ENCODE results near the gene LCOR. TPM values are rescaled to one million over a fixed set of nuclear protein-coding genes. Genes with fewer than 3 reads are reported as not detected.

Gene LCOR
- total RNA-seq, 1 experiment from 2014 or later = 42.1 TPM

- no peak overlapping the region for H4K8ac ChIP-seq (replicated peaks; ENCODE audit: insufficient read length, low read depth, low read length)
- H3K9me3 ChIP-seq (ENCODE audit: control insufficient read depth, low read depth, low read length) = no peaks in the 10 kb centered on the region
- no peak overlapping the region for H2BK15ac ChIP-seq (ENCODE audit: low read depth, low read length)
- Mint-ChIP-seq H3K36me3 (ENCODE audit: insufficient read depth in 1 of 3, low read depth in 3 of 3) (no peaks in the 10 kb centered on the region), H3K27me3 (ENCODE audit: low read depth) (peaks cover 19% of the 10 kb centered on the region), H3K27ac (no peak overlapping the region), H3K9me3 (no peaks in the 10 kb centered on the region), H3K4me1 (peaks cover 12 to 16% of the 10 kb centered on the region in 2 experiments), H3K4me3 (no peak overlapping the region)
- no peak overlapping the region for H3K4me2 ChIP-seq (ENCODE audit: insufficient read depth, insufficient read length, low read length)
- no peak overlapping the region for H3K18ac ChIP-seq (ENCODE audit: insufficient read length, low read depth, low read length)
- no peaks in the 10 kb centered on the region for H3K79me1 ChIP-seq (ENCODE audit: insufficient read depth, low read depth, low read length, poor library complexity, severe bottlenecking)
- no peak overlapping the region for H2BK5ac ChIP-seq (ENCODE audit: insufficient read length, low read length)
- H3K4ac ChIP-seq (ENCODE audit: low read depth, low read length) = no peak overlapping the region
- H3K56ac ChIP-seq (ENCODE audit: insufficient read length, low read depth, low read length) = no peak overlapping the region
- no peak overlapping the region for H4K91ac ChIP-seq (ENCODE audit: insufficient read length, low read depth, low read length)
- no peak overlapping the region for H2BK20ac ChIP-seq (ENCODE audit: low read depth, low read length, poor library complexity, severe bottlenecking)
- H4K20me1 ChIP-seq (ENCODE audit: control insufficient read depth, insufficient read depth, insufficient read length) = no peaks in the 10 kb centered on the region
- H3K79me2 ChIP-seq (ENCODE audit: insufficient read depth, low read length) = no peaks in the 10 kb centered on the region
- H2BK12ac ChIP-seq (ENCODE audit: insufficient read length, low read depth, low read length) = no peak overlapping the region
- no peaks in the 10 kb centered on the region for H3K27me3 ChIP-seq (ENCODE audit: insufficient read depth, low read length)
- no peak for DNase-seq
- H3K4me1 ChIP-seq (ENCODE audit: insufficient read depth, low read length) = no peaks in the 10 kb centered on the region
- WGBS (ENCODE audit: extremely low coverage, insufficient read length, low lambda C conversion rate) = no CpG with 5 or more reads among the region's 8 CpGs
- H4K5ac ChIP-seq (ENCODE audit: insufficient read length, low read depth, low read length) = no peak overlapping the region
- no peak overlapping the region for H3K9ac ChIP-seq (ENCODE audit: extremely low read depth, insufficient read length, low read length)
- no peak overlapping the region for H3K27ac ChIP-seq (ENCODE audit: insufficient read length, low read depth, low read length)
- no peak overlapping the region for H2AFZ ChIP-seq (ENCODE audit: low read length)
- no peak overlapping the region for H3K23ac ChIP-seq (ENCODE audit: insufficient read length, low read depth, low read length)
- H2AK5ac ChIP-seq (ENCODE audit: insufficient read length, low read length) = no peak overlapping the region
- H3K23me2 ChIP-seq (ENCODE audit: insufficient read length, low read depth, low read length, poor library complexity, severe bottlenecking) = no peaks in the 10 kb centered on the region
- no peak overlapping the region for H3K14ac ChIP-seq (ENCODE audit: insufficient read depth, low read length)
- no peak for TF ChIP-seq CTCF (conservative IDR thresholded peaks at IDR 0.05)
- no peak overlapping the region for H2BK120ac ChIP-seq (ENCODE audit: low read depth, low read length, poor library complexity, severe bottlenecking)
- no peak overlapping the region for H3T11ph ChIP-seq (ENCODE audit: low read length)
These were observed 208.6 kb downstream of the LCOR start for GRCh38 chr10:97040706-97041105.

Measured in H9 (cell line).